ENCODE results near the gene C16orf95. TPM values are rescaled to one million over a fixed set of nuclear protein-coding genes. Genes with fewer than 3 reads are reported as not detected.
A peak's percentile ranks its signal among the peaks of the same experiment; 100 is the strongest.

The C16orf95 gene
- total RNA-seq, 3 donors from 2014 or later, result 2.5 to 4.2 (median 3.0) TPM

- no peak overlapping the region for H3K4me3 ChIP-seq
- H3K9me3 ChIP-seq, result no peaks in the 10 kb centered on the region
- ATAC-seq (peak; percentile 73), DNase-seq (no peak)
- peaks cover 4% of the 10 kb centered on the region for H3K4me1 ChIP-seq (ENCODE audit: low read depth)
- intact Hi-C loops (cut with DNase I, micrococcal nuclease), result no loop called here
- no peaks in the 10 kb centered on the region for H3K36me3 ChIP-seq (ENCODE audit: low read depth)
- no peak for TF ChIP-seq CTCF (IDR thresholded peaks at IDR 0.05)
Observed at GRCh38 chr16:87304951-87305350, 12.2 kb downstream of the C16orf95 start.

- TF ChIP-seq CTCF (IDR thresholded peaks at IDR 0.05), result no peak
- intact Hi-C loops (cut with DNase I, micrococcal nuclease), result no loop called here
- ATAC-seq (peak; percentile 67), DNase-seq (no peak)
- H3K36me3 ChIP-seq (ENCODE audit: low read depth), result no peaks in the 10 kb centered on the region
- peaks cover 4% of the 10 kb centered on the region for H3K4me1 ChIP-seq (ENCODE audit: low read depth)
- no peak overlapping the region for H3K4me3 ChIP-seq
- no peaks in the 10 kb centered on the region for H3K9me3 ChIP-seq
Observed at GRCh38 chr16:87303962-87304521, 13.2 kb downstream of the C16orf95 start.

GRCh38 chr16:87303431-87303930, 13.7 kb downstream of the C16orf95 start:
- Histone ChIP-seq H3K4me3 (no peak overlapping the region), H3K9me3 (no peaks in the 10 kb centered on the region), H3K4me1 (ENCODE audit: low read depth) (peaks cover 4% of the 10 kb centered on the region), H3K36me3 (ENCODE audit: low read depth) (no peaks in the 10 kb centered on the region)
- DNase-seq (no peak), ATAC-seq (no peak)
- TF ChIP-seq CTCF (IDR thresholded peaks at IDR 0.05), result no peak
- intact Hi-C loops (cut with DNase I, micrococcal nuclease), result no loop called here

- H3K36me3 ChIP-seq (ENCODE audit: low read depth), result no peaks in the 10 kb centered on the region
- DNase-seq, result no peak
- no peaks in the 10 kb centered on the region for H3K9me3 ChIP-seq
- intact Hi-C loops (cut with DNase I, micrococcal nuclease), result no loop called here
- no peak for TF ChIP-seq CTCF (IDR thresholded peaks at IDR 0.05)
- peaks cover 4% of the 10 kb centered on the region for H3K4me1 ChIP-seq (ENCODE audit: low read depth)
- ATAC-seq, result no peak
- H3K4me3 ChIP-seq, result no peak overlapping the region
Observed at GRCh38 chr16:87298857-87299465, 18.2 kb downstream of the C16orf95 start.

- ATAC-seq, result no peak
- Histone ChIP-seq H3K4me1 (ENCODE audit: low read depth) (peaks cover 4% of the 10 kb centered on the region), H3K9me3 (no peaks in the 10 kb centered on the region), H3K4me3 (no peak overlapping the region), H3K36me3 (ENCODE audit: low read depth) (no peaks in the 10 kb centered on the region)
- intact Hi-C loops (cut with DNase I, micrococcal nuclease), result no loop called here
- peak; percentile 11 for TF ChIP-seq CTCF (IDR thresholded peaks at IDR 0.05)
- DNase-seq, result peak in 1 of 3 donors; percentile 47
Observed at GRCh38 chr16:87297918-87298631, 19.1 kb downstream of the C16orf95 start.
